ENCODE results near the gene CEACAM8. TPM values are rescaled to one million over a fixed set of nuclear protein-coding genes. Genes with fewer than 3 reads are reported as not detected.
"Not testable (repeated sequence)": the region's sequence is repeated elsewhere in the genome, so short reads cannot be mapped to it uniquely, and the experiment has no call there.

CEACAM8 gene
- total RNA-seq (2012; rRNA removed), result not detected in 2 replicates

GRCh38 chr19:42594617-42595489 lies at the start of gene CEACAM8:
Gene CEACAM8, minus strand, starts transcription at chr19:42594924. Its CDS starts 96 bp downstream, at chr19:42594828.
- no peaks in the 10 kb centered on the region for H3K36me3 ChIP-seq (ENCODE audit: insufficient read depth, low read length)
- H3K4me3 ChIP-seq (ENCODE audit: low read length), result no peak within 1 kb of the TSS
- no peaks in the 10 kb centered on the region for H3K4me1 ChIP-seq (ENCODE audit: control insufficient read depth, insufficient read depth, low read length)
- no peaks in the 10 kb centered on the region for H3K9me3 ChIP-seq (replicated peaks; ENCODE audit: low read length)
- no peak within 1 kb of the TSS for H3K4me2 ChIP-seq (ENCODE audit: low read length)
- peaks cover 31% of the 10 kb centered on the region for H3K27me3 ChIP-seq (ENCODE audit: control insufficient read depth, insufficient read depth, low read length)
- no peak within 1 kb of the TSS for H3K9ac ChIP-seq (ENCODE audit: low read depth, low read length)

GRCh38 chr19:42639324-42640092 lies 44.8 kb upstream of the CEACAM8 start:
- not testable (repeated sequence) for H3K4me2 ChIP-seq (ENCODE audit: low read length); H3K4me1 ChIP-seq (ENCODE audit: control insufficient read depth, insufficient read depth, low read length); H3K36me3 ChIP-seq (ENCODE audit: insufficient read depth, low read length); H3K9me3 ChIP-seq (replicated peaks; ENCODE audit: low read length); H3K27me3 ChIP-seq (ENCODE audit: control insufficient read depth, insufficient read depth, low read length); H3K9ac ChIP-seq (ENCODE audit: low read depth, low read length); H3K4me3 ChIP-seq (ENCODE audit: low read length)

- H3K4me3 ChIP-seq (ENCODE audit: low read length), result no peak overlapping the region
- H3K9me3 ChIP-seq (replicated peaks; ENCODE audit: low read length), result no peaks in the 10 kb centered on the region
- peaks cover 18% of the 10 kb centered on the region for H3K27me3 ChIP-seq (ENCODE audit: control insufficient read depth, insufficient read depth, low read length)
- H3K36me3 ChIP-seq (ENCODE audit: insufficient read depth, low read length), result no peaks in the 10 kb centered on the region
- no peak overlapping the region for H3K9ac ChIP-seq (ENCODE audit: low read depth, low read length)
- no peak overlapping the region for H3K4me2 ChIP-seq (ENCODE audit: low read length)
- H3K4me1 ChIP-seq (ENCODE audit: control insufficient read depth, insufficient read depth, low read length), result no peaks in the 10 kb centered on the region
These were observed 40.5 kb upstream of the CEACAM8 start for GRCh38 chr19:42635233-42635539.

- no peaks in the 10 kb centered on the region for H3K9me3 ChIP-seq (replicated peaks; ENCODE audit: low read length)
- no peaks in the 10 kb centered on the region for H3K36me3 ChIP-seq (ENCODE audit: insufficient read depth, low read length)
These were observed 39.9 kb upstream of the CEACAM8 start for GRCh38 chr19:42634409-42635232.

GRCh38 chr19:42629191-42629590 lies 34.5 kb upstream of the CEACAM8 start:
- Histone ChIP-seq H3K4me3 (ENCODE audit: low read length) (no peak overlapping the region), H3K9me3 (replicated peaks; ENCODE audit: low read length) (no peaks in the 10 kb centered on the region), H3K9ac (ENCODE audit: low read depth, low read length) (no peak overlapping the region), H3K4me2 (ENCODE audit: low read length) (no peak overlapping the region), H3K4me1 (ENCODE audit: control insufficient read depth, insufficient read depth, low read length) (no peaks in the 10 kb centered on the region), H3K36me3 (ENCODE audit: insufficient read depth, low read length) (no peaks in the 10 kb centered on the region), H3K27me3 (ENCODE audit: control insufficient read depth, insufficient read depth, low read length) (peaks cover 32% of the 10 kb centered on the region)

More at GRCh38 chr19:42634409-42635232, 39.9 kb upstream of the CEACAM8 start:
- Histone ChIP-seq H3K27me3 (ENCODE audit: control insufficient read depth, insufficient read depth, low read length) (peaks cover 18% of the 10 kb centered on the region), H3K4me2 (ENCODE audit: low read length) (no peak overlapping the region), H3K4me3 (ENCODE audit: low read length) (no peak overlapping the region), H3K4me1 (ENCODE audit: control insufficient read depth, insufficient read depth, low read length) (no peaks in the 10 kb centered on the region), H3K9ac (ENCODE audit: low read depth, low read length) (no peak overlapping the region)

- H3K9ac ChIP-seq (ENCODE audit: low read depth, low read length), result no peak overlapping the region
- peaks cover 33% of the 10 kb centered on the region for H3K27me3 ChIP-seq (ENCODE audit: control insufficient read depth, insufficient read depth, low read length)
- H3K36me3 ChIP-seq (ENCODE audit: insufficient read depth, low read length), result no peaks in the 10 kb centered on the region
These were observed 33.9 kb upstream of the CEACAM8 start for GRCh38 chr19:42628411-42629140.

GRCh38 chr19:42627916-42628315 lies 33.2 kb upstream of the CEACAM8 start:
- Histone ChIP-seq H3K9ac (ENCODE audit: low read depth, low read length) (no peak overlapping the region), H3K27me3 (ENCODE audit: control insufficient read depth, insufficient read depth, low read length) (peaks cover 34% of the 10 kb centered on the region), H3K4me1 (ENCODE audit: control insufficient read depth, insufficient read depth, low read length) (no peaks in the 10 kb centered on the region), H3K36me3 (ENCODE audit: insufficient read depth, low read length) (no peaks in the 10 kb centered on the region), H3K4me2 (ENCODE audit: low read length) (no peak overlapping the region), H3K4me3 (ENCODE audit: low read length) (no peak overlapping the region), H3K9me3 (replicated peaks; ENCODE audit: low read length) (no peaks in the 10 kb centered on the region)

More at GRCh38 chr19:42628411-42629140, 33.9 kb upstream of the CEACAM8 start:
- Histone ChIP-seq H3K4me2 (ENCODE audit: low read length) (no peak overlapping the region), H3K4me3 (ENCODE audit: low read length) (no peak overlapping the region), H3K4me1 (ENCODE audit: control insufficient read depth, insufficient read depth, low read length) (no peaks in the 10 kb centered on the region), H3K9me3 (replicated peaks; ENCODE audit: low read length) (no peaks in the 10 kb centered on the region)

GRCh38 chr19:42626181-42626580 lies 31.5 kb upstream of the CEACAM8 start:
- no peaks in the 10 kb centered on the region for H3K9me3 ChIP-seq (replicated peaks; ENCODE audit: low read length)
- H3K27me3 ChIP-seq (ENCODE audit: control insufficient read depth, insufficient read depth, low read length), result peaks cover 19% of the 10 kb centered on the region
- no peaks in the 10 kb centered on the region for H3K4me1 ChIP-seq (ENCODE audit: control insufficient read depth, insufficient read depth, low read length)
- H3K4me2 ChIP-seq (ENCODE audit: low read length), result no peak overlapping the region
- H3K4me3 ChIP-seq (ENCODE audit: low read length), result no peak overlapping the region
- no peak overlapping the region for H3K9ac ChIP-seq (ENCODE audit: low read depth, low read length)
- H3K36me3 ChIP-seq (ENCODE audit: insufficient read depth, low read length), result no peaks in the 10 kb centered on the region

GRCh38 chr19:42619271-42619670 lies 24.5 kb upstream of the CEACAM8 start:
- no peak overlapping the region for H3K9ac ChIP-seq (ENCODE audit: low read depth, low read length)
- no peaks in the 10 kb centered on the region for H3K9me3 ChIP-seq (replicated peaks; ENCODE audit: low read length)
- no peaks in the 10 kb centered on the region for H3K4me1 ChIP-seq (ENCODE audit: control insufficient read depth, insufficient read depth, low read length)
- no peak overlapping the region for H3K4me3 ChIP-seq (ENCODE audit: low read length)
- H3K4me2 ChIP-seq (ENCODE audit: low read length), result no peak overlapping the region
- no peaks in the 10 kb centered on the region for H3K36me3 ChIP-seq (ENCODE audit: insufficient read depth, low read length)
- H3K27me3 ChIP-seq (ENCODE audit: control insufficient read depth, insufficient read depth, low read length), result peaks cover 26% of the 10 kb centered on the region

GRCh38 chr19:42613666-42614065 lies 18.9 kb upstream of the CEACAM8 start:
- Histone ChIP-seq H3K27me3 (ENCODE audit: control insufficient read depth, insufficient read depth, low read length) (peaks cover 5% of the 10 kb centered on the region), H3K9me3 (replicated peaks; ENCODE audit: low read length) (no peaks in the 10 kb centered on the region), H3K4me3 (ENCODE audit: low read length) (no peak overlapping the region), H3K36me3 (ENCODE audit: insufficient read depth, low read length) (no peaks in the 10 kb centered on the region), H3K4me2 (ENCODE audit: low read length) (no peak overlapping the region), H3K4me1 (ENCODE audit: control insufficient read depth, insufficient read depth, low read length) (no peaks in the 10 kb centered on the region), H3K9ac (ENCODE audit: low read depth, low read length) (no peak overlapping the region)

All from skeletal muscle satellite cell (primary cell).